Measurements from ENCODE around the gene HOXA11.

Gene HOXA11

DNA sequence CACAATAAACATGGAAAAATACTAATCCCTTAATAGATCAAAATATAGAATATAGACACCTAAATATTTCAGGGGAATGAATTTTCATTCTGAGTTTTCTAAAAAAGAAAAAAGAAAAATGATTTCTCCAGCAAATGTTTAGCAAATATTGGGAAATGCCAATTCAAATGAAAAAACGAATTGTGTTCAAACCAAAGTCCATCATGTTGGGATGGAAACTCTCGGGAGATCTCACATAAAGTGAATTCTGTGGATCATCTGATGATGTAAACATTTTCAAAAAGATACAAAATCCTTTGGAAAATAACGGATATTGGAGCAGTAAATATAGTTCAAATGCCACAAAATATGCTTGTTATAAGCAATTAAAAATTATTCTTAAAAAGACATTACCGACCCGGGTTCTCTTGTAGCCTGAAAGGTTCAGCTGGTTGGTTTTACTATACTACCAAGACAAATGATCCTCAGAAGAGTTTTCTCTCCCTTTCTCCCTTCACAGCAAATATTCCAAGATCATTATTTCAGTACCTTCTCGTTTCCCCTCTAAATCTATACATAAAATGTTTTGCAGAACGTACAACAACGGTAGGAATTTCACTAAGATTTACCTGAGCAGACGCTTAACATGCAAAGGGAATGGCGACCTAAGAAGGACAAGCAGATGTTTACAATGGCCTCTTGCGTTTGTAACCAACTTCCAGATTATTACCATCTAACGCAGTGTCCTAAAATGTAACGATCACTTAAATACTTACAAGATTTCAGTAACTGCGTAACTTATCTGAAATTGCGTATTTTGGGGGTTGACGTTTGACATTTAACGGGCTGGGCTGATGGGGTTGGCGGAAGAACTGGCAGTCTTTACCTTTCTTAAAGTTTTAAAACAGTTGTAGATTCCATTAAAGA, 12.4 kb upstream of the HOXA11 start:
- peaks cover 94% of the 10 kb centered on the region for H3K27me3 ChIP-seq (ENCODE audit: control insufficient read depth, insufficient read depth, low read length)
- no peaks in the 10 kb centered on the region for H3K9me3 ChIP-seq (ENCODE audit: control insufficient read depth, insufficient read depth, low read length)
- no peak overlapping the region for H3K9ac ChIP-seq (ENCODE audit: low read depth, low read length)
- H3K4me1 ChIP-seq (ENCODE audit: control insufficient read depth, insufficient read depth, low read length): no peaks in the 10 kb centered on the region
- H3K4me3 ChIP-seq (ENCODE audit: low read depth, low read length): peak overlapping the region; percentile 10
- no peaks in the 10 kb centered on the region for H3K36me3 ChIP-seq (ENCODE audit: control insufficient read depth, insufficient read depth, low read length)

DNA sequence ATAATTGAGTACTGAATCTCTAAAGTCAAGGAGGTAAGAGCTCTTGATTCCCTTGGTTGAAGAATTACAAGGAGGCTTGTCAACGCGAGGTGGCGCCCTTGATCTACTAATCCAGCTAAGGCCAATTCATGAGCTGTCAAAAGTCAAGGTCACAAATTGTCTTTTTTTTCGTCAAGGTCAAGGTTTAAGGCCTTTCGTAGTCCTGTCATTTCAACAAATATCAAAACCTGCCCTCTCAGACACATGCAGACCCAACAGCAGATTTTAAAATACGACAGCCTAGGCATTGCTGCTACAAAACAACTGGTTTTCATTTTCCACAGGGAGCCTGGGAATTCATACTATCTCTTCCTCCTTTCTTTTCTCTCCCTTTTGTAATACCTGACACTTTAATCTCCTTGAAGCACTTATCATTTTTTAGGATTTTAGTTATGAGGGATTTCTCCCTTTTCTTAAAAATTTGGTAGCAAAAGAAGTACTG, 11.3 kb upstream of the HOXA11 start:
- peaks cover 94% of the 10 kb centered on the region for H3K27me3 ChIP-seq (ENCODE audit: control insufficient read depth, insufficient read depth, low read length)
- H3K4me1 ChIP-seq (ENCODE audit: control insufficient read depth, insufficient read depth, low read length): no peaks in the 10 kb centered on the region
- H3K9ac ChIP-seq (ENCODE audit: low read depth, low read length): no peak overlapping the region
- H3K36me3 ChIP-seq (ENCODE audit: control insufficient read depth, insufficient read depth, low read length): no peaks in the 10 kb centered on the region
- no peaks in the 10 kb centered on the region for H3K9me3 ChIP-seq (ENCODE audit: control insufficient read depth, insufficient read depth, low read length)
- H3K4me3 ChIP-seq (ENCODE audit: low read depth, low read length): no peak overlapping the region

DNA sequence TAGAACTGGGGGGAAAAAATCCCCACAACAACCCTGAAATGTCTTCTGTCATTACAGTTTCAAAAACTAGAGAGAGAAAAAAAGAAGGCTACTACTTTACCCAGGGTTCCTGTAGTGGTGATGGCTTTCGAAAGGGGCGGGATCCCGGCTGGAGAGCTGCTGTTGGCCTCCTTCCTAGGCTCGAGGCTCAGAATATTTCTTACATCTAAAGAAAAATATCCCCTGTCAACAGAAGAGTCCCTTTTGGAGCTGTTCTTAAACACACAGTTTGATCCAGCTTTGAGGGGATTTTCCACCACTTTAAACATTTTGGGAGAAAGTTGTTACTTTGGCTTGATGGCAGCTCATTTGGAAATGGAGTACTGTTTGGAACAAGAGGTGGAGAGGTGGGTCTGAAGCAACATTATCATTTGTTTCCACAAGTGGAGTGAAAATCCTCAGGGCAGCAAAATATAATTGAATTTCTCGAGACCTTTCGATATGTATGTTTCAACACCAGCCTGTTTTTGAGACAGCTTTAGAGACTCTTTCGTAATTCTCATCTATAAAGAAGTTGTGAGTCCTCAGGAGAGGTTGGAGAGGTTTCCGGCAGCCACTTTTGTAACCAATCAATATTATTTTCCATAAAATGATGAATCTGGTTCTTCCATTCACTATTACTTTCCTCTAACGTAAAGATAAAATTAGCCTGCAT, 9.8 kb upstream of the HOXA11 start:
- Histone ChIP-seq H3K9ac (ENCODE audit: low read depth, low read length) (no peak overlapping the region), H3K36me3 (ENCODE audit: control insufficient read depth, insufficient read depth, low read length) (no peaks in the 10 kb centered on the region), H3K9me3 (ENCODE audit: control insufficient read depth, insufficient read depth, low read length) (no peaks in the 10 kb centered on the region), H3K4me1 (ENCODE audit: control insufficient read depth, insufficient read depth, low read length) (no peaks in the 10 kb centered on the region), H3K4me3 (ENCODE audit: low read depth, low read length) (no peak overlapping the region), H3K27me3 (ENCODE audit: control insufficient read depth, insufficient read depth, low read length) (peaks cover 96% of the 10 kb centered on the region)

DNA sequence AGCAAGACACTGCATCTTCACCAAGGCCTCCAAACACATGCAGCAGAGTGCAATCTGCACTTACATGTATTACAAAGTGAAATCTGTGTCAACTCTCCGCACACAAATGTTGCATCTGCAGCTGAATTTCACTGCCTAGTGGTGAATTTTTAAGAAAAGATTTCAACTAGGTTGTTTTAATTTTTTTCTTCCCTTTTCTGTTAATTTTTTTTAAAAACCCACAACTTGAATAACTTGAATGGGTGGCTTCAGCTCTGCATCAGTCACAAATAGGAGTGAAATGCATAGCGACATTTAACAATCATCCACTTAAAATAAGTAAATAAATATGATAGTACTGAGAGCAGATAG, 8.9 kb upstream of the HOXA11 start:
- Histone ChIP-seq H3K27me3 (ENCODE audit: control insufficient read depth, insufficient read depth, low read length) (peaks cover 100% of the 10 kb centered on the region), H3K9ac (ENCODE audit: low read depth, low read length) (no peak overlapping the region), H3K9me3 (ENCODE audit: control insufficient read depth, insufficient read depth, low read length) (no peaks in the 10 kb centered on the region), H3K4me3 (ENCODE audit: low read depth, low read length) (peak overlapping the region; percentile 15), H3K4me1 (ENCODE audit: control insufficient read depth, insufficient read depth, low read length) (no peaks in the 10 kb centered on the region), H3K36me3 (ENCODE audit: control insufficient read depth, insufficient read depth, low read length) (no peaks in the 10 kb centered on the region)

DNA sequence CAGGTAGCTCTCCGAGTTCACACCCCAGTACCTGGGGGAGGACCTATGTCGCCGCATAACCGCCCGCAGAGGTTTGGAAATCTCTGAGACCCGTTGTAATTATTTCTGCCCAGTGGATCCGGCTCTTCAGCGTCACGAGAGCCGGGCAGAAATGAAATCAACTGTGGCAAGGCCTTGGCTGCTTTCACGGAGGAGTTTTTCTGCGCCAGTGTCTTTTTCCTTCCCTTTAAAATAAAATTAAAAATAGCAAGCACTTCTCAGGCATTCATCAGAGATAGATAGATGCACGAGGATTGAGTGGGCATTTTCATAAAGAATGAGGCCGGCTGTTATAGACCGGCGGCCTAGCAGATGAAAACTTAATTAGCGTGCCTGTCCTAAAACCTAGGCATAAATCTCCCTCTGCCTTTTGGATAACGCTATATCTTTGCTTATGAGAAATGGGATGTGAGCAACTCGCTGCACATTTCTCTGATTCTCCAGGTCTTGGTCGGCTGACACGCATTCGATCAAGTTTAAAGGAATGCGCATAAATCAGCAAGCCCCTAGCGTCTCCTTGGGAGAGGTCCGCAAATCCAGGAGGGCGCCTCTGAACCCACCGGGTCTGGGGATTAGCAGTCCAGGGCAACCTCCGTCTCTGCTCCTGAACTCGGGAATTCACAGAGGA, 8.4 kb upstream of the HOXA11 start:
- Histone ChIP-seq H3K27me3 (ENCODE audit: control insufficient read depth, insufficient read depth, low read length) (peaks cover 100% of the 10 kb centered on the region), H3K36me3 (ENCODE audit: control insufficient read depth, insufficient read depth, low read length) (no peaks in the 10 kb centered on the region), H3K4me1 (ENCODE audit: control insufficient read depth, insufficient read depth, low read length) (no peaks in the 10 kb centered on the region), H3K9ac (ENCODE audit: low read depth, low read length) (no peak overlapping the region), H3K4me3 (ENCODE audit: low read depth, low read length) (peak overlapping the region; percentile 20), H3K9me3 (ENCODE audit: control insufficient read depth, insufficient read depth, low read length) (no peaks in the 10 kb centered on the region)

DNA sequence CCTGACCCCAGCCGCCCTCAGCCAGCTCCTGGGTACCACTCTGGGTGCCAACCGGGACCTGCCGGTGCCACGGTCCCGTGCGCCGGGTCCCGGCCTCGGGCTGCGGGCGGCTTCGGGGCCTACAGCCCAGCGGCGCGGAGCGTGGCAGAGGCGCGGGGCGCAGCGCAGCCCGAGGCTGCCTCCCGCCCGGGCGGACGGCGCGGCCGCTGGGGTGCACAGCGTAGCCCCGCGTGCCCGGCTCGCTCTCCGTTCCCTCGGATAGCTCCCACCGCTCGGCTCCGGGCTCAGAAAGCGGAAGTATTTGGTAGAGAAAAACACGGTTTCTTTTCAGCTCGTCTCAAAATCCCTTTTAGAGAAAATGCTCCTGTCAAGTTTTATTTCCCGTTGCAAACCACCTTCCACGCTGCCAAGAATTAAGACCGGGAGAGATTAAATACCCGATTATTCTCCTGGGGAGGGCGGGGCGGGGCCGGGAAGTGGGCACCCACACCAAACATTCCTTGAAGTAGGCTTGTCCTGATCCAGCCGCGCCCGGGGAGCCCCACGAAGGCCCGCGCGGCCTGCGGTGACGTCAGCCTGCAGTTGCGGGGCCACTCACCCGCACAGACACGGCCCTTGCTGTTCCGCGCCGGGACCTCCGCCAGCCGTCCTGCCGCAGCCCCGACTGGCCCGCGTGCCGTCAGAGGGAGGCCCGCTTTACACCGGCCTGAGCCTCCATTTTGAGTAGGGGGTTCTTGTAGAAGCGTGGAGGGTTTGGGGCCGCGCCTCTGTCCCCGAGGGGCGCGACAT, 7.7 kb upstream of the HOXA11 start:
- H3K36me3 ChIP-seq (ENCODE audit: control insufficient read depth, insufficient read depth, low read length): no peaks in the 10 kb centered on the region
- peaks cover 100% of the 10 kb centered on the region for H3K27me3 ChIP-seq (ENCODE audit: control insufficient read depth, insufficient read depth, low read length)
- H3K4me1 ChIP-seq (ENCODE audit: control insufficient read depth, insufficient read depth, low read length): no peaks in the 10 kb centered on the region
- peak overlapping the region; percentile 20 for H3K4me3 ChIP-seq (ENCODE audit: low read depth, low read length)
- H3K9me3 ChIP-seq (ENCODE audit: control insufficient read depth, insufficient read depth, low read length): no peaks in the 10 kb centered on the region
- no peak overlapping the region for H3K9ac ChIP-seq (ENCODE audit: low read depth, low read length)

DNA sequence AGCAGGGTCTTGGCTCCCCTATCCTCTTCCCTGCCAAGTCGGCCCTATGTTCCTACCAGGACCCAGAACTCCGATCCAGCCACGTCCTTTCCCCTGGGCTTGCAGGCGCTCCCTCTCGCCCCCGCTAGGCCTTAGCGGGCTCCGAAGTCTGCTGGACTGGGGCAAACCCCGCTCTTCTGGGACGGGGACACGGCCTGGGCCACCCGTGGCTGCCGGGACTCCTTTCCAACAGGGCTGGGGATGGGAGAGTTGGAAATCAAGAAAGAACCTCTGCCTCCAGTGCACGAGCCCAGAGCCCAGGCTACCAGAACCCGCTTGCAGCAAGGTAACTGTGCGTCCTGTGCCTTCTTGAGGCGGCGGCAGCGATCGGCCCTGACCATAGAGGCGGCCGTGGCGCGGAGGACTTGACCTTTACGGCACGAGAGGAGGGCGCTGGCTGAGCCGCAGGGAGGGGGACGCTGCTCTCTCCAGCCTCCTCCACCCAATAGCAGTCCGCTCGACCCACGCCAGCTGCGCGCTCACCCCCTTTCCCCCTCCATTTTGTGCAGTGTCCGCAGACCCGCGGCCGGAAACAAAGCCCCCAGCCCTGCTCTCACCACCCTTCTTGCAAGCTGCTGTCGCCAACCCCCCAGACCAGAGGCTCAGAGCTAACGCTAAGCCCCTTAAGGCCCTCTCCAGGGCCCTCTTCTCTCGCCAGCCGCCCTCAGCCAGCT, 7.0 kb upstream of the HOXA11 start:
- Histone ChIP-seq H3K27me3 (ENCODE audit: control insufficient read depth, insufficient read depth, low read length) (peaks cover 100% of the 10 kb centered on the region), H3K4me3 (ENCODE audit: low read depth, low read length) (peak overlapping the region; percentile 26), H3K36me3 (ENCODE audit: control insufficient read depth, insufficient read depth, low read length) (no peaks in the 10 kb centered on the region), H3K9me3 (ENCODE audit: control insufficient read depth, insufficient read depth, low read length) (no peaks in the 10 kb centered on the region), H3K9ac (ENCODE audit: low read depth, low read length) (no peak overlapping the region), H3K4me1 (ENCODE audit: control insufficient read depth, insufficient read depth, low read length) (peaks cover 3% of the 10 kb centered on the region)

DNA sequence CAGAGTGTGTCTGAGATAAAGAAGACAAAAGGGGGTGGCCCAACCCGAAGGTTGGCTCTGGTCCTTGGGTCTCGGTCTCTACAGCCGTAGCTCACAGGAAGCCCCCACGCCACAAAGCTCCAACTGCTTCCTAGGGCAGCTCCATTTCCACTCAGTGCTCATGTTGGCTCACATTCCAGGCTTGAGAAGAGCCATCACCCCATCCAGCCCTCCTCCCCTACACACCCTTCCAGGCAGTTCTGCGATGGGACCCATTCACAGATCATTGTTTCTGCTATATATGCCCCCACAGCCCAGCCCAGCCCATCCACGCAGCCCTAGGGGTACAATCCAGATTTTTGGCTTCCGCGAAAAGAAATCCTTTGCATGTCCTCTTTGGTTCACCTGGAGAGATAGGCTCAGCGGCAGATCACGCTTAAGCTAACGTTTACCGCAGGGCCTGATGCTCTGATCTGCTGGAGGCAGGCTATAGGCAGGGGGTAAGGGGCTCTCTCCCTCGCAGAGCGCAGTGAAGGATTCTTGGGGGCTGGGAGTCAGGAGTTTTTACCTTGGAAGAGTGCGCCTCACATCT, 6.2 kb upstream of the HOXA11 start:
- H3K4me3 ChIP-seq (ENCODE audit: low read depth, low read length): peak overlapping the region; percentile 26
- H3K36me3 ChIP-seq (ENCODE audit: control insufficient read depth, insufficient read depth, low read length): no peaks in the 10 kb centered on the region
- H3K4me1 ChIP-seq (ENCODE audit: control insufficient read depth, insufficient read depth, low read length): peaks cover 5% of the 10 kb centered on the region
- H3K27me3 ChIP-seq (ENCODE audit: control insufficient read depth, insufficient read depth, low read length): peaks cover 100% of the 10 kb centered on the region
- no peaks in the 10 kb centered on the region for H3K9me3 ChIP-seq (ENCODE audit: control insufficient read depth, insufficient read depth, low read length)
- H3K9ac ChIP-seq (ENCODE audit: low read depth, low read length): no peak overlapping the region

DNA sequence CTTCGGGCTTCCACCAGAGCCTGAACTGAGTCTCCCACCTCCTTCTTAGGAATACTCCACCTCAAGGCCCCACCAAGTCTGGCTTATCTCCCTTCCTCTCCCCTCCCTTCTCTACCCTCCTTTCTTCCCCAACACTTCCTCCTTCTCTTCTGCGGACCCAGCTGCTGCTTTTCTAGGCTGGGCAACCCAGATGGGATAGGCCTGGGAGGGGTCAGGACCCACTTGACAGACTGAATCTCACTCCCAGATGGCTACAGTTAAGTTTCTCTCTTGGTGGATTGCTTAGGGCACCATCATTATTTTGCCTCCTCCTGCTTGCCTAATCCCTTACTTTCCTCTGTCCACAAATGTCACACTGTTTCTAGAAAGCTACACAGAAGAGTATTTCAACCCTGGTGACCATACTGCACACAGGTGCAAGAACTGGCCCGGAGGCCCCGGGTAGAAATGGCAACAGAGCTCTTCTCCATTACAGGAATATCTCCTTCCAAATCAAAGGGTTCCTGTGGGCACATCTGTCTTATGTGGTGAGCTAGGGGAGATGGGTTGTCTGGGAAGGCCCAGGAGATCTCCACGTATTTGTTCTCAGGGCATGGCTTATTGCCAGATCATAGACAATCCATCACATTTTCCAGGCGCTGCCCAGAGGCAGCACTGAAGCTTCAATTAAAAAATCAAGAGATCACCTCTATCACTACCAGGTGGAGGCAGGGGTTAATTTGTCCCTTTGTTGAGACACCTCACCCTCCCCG, 5.1 kb upstream of the HOXA11 start:
- Histone ChIP-seq H3K4me3 (ENCODE audit: low read depth, low read length) (peak overlapping the region; percentile 26), H3K9me3 (ENCODE audit: control insufficient read depth, insufficient read depth, low read length) (no peaks in the 10 kb centered on the region), H3K4me1 (ENCODE audit: control insufficient read depth, insufficient read depth, low read length) (peaks cover 8% of the 10 kb centered on the region), H3K27me3 (ENCODE audit: control insufficient read depth, insufficient read depth, low read length) (peaks cover 100% of the 10 kb centered on the region), H3K36me3 (ENCODE audit: control insufficient read depth, insufficient read depth, low read length) (no peaks in the 10 kb centered on the region), H3K9ac (ENCODE audit: low read depth, low read length) (no peak overlapping the region)

DNA sequence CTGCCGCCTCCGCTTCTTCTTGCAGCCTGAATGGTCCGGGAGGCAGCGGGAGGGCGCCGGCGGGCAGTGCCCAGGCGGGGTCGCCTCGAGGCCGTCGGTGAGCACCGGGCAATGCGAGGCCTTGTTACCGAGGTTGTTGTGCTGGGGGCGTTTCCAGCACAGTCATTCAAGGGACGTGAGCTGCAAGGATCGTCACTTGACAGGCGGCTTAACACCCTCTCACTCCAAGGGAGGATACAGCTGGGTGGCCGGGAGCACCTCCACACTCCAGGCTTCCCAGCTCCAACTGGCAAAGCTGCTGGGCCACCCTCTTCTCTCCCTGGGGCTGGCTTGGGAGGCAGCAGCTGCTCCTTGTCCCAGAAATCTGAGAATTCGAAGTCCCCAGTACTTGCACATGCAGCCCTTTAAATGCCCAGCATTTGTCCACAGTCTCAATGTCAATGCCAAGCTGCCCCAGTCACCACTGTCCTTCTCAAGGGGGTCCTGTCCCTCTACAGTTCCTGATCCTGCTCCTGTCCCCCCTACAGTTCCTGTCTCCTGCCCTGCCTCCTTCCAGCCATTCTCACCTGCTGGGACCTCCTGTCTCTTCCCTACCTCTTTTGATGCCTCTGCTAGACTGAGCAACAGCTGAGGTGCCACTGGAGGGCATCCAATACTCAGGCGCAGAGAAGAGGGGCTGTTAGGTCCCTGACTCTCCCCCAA, 4.4 kb upstream of the HOXA11 start:
- Histone ChIP-seq H3K4me3 (ENCODE audit: low read depth, low read length) (peak overlapping the region; percentile 26), H3K9ac (ENCODE audit: low read depth, low read length) (no peak overlapping the region), H3K9me3 (ENCODE audit: control insufficient read depth, insufficient read depth, low read length) (no peaks in the 10 kb centered on the region), H3K36me3 (ENCODE audit: control insufficient read depth, insufficient read depth, low read length) (no peaks in the 10 kb centered on the region), H3K4me1 (ENCODE audit: control insufficient read depth, insufficient read depth, low read length) (peaks cover 8% of the 10 kb centered on the region), H3K27me3 (ENCODE audit: control insufficient read depth, insufficient read depth, low read length) (peaks cover 100% of the 10 kb centered on the region)

Data from iPS-15b (cell line).